AG04450 (cell line): ENCODE data around the gene DUSP18. TPM values are rescaled to one million over a fixed set of nuclear protein-coding genes. Genes with fewer than 3 reads are reported as not detected.
A peak's percentile ranks its signal among the peaks of the same experiment; 100 is the strongest.

Source experiments
- CTCF ChIA-PET: fragments of 300-600, 350-600 bp; formaldehyde crosslinking; extraction: SDS; loops from one replicate; lab custom pipeline; 2022; ENCODE audit warnings: antibody characterized with exemption, inconsistent platforms; lab: Charles Lee
- POLR2A ChIA-PET: fragments of 350-600 bp; formaldehyde crosslinking; extraction: SDS; loops from one replicate; lab custom pipeline; 2021; ENCODE audit warnings: antibody characterized with exemption, inconsistent platforms; lab: Yijun Ruan, JAX
- DNase-seq: peaks from one replicate; pipeline ENCODE4 v3.0.0-alpha.2; 2011; ENCODE audit warnings: low read depth, low spot score
- H3K27ac ChIP-seq: one replicate; pipeline ENCODE4 v1.5.1; 2012; ENCODE audit warnings: low read depth, low read length, control low read depth
- H3K27me3 ChIP-seq: one replicate; pipeline ENCODE4 v1.6.0; 2012; ENCODE audit warnings: low read length; ENCODE audit not compliant: control insufficient read depth, insufficient read depth
- H3K4me3 ChIP-seq: 2 replicates; pipeline ENCODE4 v1.5.1; 2011; ENCODE audit warnings: mild to moderate bottlenecking, low read depth, low read length, control low read depth
- H3K9me3 ChIP-seq: 2 replicates; pipeline ENCODE4 v1.5.1; 2012; ENCODE audit warnings: low read length; ENCODE audit not compliant: control insufficient read depth, insufficient read depth
- CTCF ChIP-seq: IDR thresholded peaks from 2 replicates; pipeline ENCODE4 v1.5.1; 2011; ENCODE audit warnings: low read depth, low read length, control low read depth, inconsistent platforms
- polyA plus RNA-seq: library from polyadenylated mRNA; depleted of rRNA; stranded (reverse); fragments of >200 nt; gene quantifications from 2 replicates; pipeline ENCODE4 v1.2.3, GENCODE V29; 2011

Gene DUSP18
- polyA plus RNA-seq, 1 experiment = 13.8 TPM

DNA sequence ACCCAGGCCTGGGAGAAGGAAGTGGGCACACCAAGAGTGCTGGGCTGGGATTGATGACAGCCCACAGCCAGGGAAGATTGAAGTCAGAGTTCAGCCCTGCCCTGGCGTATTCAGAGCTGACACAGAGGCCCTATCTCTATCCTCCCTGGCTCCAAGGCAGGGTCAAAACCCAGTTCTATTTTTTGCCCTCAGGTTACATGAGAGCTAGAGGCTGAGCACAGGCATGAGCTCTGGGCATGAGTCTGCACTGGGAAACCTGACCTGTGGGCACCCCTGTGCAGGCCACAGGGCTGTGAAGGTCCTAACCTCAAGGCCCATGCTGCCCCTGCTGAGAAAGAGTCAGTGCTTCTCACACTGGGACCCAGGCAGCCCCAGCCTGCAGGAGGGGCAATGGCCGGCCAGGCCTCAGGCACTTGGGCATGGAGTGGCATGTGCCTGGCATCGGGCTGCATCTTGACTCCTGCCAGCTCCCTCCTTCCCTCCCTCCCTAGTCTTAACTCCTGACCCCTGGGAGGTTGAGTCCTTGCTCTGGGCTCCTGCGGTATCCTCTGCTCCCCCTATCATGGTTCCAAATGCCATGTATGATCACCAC is 26.7 kb downstream of the DUSP18 start:
- CTCF ChIA-PET = interaction anchor here (1.1 kb wide), 1 partner anchor 114 kb away, joined by 3 read pairs; no protein-coding TSS in a partner anchor
- Histone ChIP-seq H3K27ac (no peak overlapping the region), H3K27me3 (no peaks in the 10 kb centered on the region), H3K4me3 (no peak overlapping the region), H3K9me3 (no peaks in the 10 kb centered on the region; the same call in 1 of the 2 replicates)
- TF ChIP-seq CTCF = no peak
- no peak for DNase-seq
- POLR2A ChIA-PET = no interaction called here

DNA sequence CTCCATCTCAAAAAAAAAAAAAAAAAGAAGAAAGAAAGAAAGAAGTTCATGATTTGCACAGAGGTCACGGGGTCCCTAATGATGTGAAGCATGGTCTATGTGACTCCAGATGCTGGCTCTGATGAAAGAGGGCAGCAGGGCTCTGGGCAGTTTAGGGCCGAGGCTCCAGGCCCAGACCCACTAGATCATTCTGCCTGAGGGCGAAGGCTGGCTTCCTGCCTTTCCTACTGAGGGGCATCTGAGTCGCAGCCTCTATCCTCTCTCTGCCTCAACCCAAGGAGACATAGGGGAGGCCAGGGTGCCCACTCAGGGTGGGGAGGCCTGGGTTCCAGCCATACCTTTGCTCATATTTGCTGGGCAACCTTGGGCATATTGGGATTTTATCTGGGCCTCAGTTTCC is 27.3 kb downstream of the DUSP18 start:
- H3K27ac ChIP-seq = no peak overlapping the region
- ChIA-PET CTCF (no interaction called here), POLR2A (no interaction called here)
- no peak overlapping the region for H3K4me3 ChIP-seq
- no peaks in the 10 kb centered on the region; the same call in 1 of the 2 replicates for H3K9me3 ChIP-seq
- TF ChIP-seq CTCF = no peak
- DNase-seq = no peak
- no peaks in the 10 kb centered on the region for H3K27me3 ChIP-seq

GRCh38 chr22:30637701-30638114 is 30.0 kb downstream of the DUSP18 start:
- no peak for TF ChIP-seq CTCF
- H3K9me3 ChIP-seq = no peaks in the 10 kb centered on the region; the same call in 1 of the 2 replicates
- POLR2A ChIA-PET = no interaction called here
- peak overlapping the region; percentile 5; the same call in 1 of the 2 replicates for H3K4me3 ChIP-seq
- no peak overlapping the region for H3K27ac ChIP-seq
- DNase-seq = no peak
- CTCF ChIA-PET = interaction anchor here (1.1 to 1.6 kb wide), 2 partner anchors 117 to 282 kb away, joined by 3 to 4 read pairs; no protein-coding TSS in a partner anchor
- no peaks in the 10 kb centered on the region for H3K27me3 ChIP-seq

- CTCF ChIA-PET = interaction anchor here (0.7 to 4.2 kb wide), 5 partner anchors 17 to 284 kb away, joined by 3 to 199 read pairs (median 11); no protein-coding TSS in a partner anchor
- DNase-seq = no peak
Measured at GRCh38 chr22:30636226-30637077, 31.2 kb downstream of the DUSP18 start.

More at GRCh38 chr22:30636226-30637077, 31.2 kb downstream of the DUSP18 start:
- no peaks in the 10 kb centered on the region for H3K27me3 ChIP-seq
- H3K4me3 ChIP-seq = peak overlapping the region; percentile 72
- H3K9me3 ChIP-seq = no peaks in the 10 kb centered on the region; the same call in 1 of the 2 replicates
- H3K27ac ChIP-seq = no peak overlapping the region
- TF ChIP-seq CTCF = 0 out of 2 replicates have a peak, but pooled peaks have one; percentile 16
- POLR2A ChIA-PET = interaction anchor here (0.5 to 2.6 kb wide), 4 partner anchors 14 to 925 kb away, joined by 3 to 16 read pairs (median 8); partner anchors contain the start of gene DUSP18
